GM23248 (cell line): ENCODE results near the gene MAML3.

Experiments used
- EZH2 ChIP-seq: fragments of 200-600 bp; sonication (generic); IDR thresholded peaks from 2 replicates; pipeline ENCODE4 v1.6.1; 2018; ENCODE audit warnings: antibody characterized with exemption, mild to moderate bottlenecking; ENCODE audit not compliant: insufficient read depth, poor library complexity, severe bottlenecking
- EZH2phosphoT487 ChIP-seq: fragments of 200-600 bp; sonication (generic); IDR thresholded peaks from 2 replicates; pipeline ENCODE4 v1.6.1; 2018; ENCODE audit warnings: antibody characterized with exemption, moderate library complexity, mild to moderate bottlenecking, low read depth; ENCODE audit not compliant: insufficient read depth

DNA sequence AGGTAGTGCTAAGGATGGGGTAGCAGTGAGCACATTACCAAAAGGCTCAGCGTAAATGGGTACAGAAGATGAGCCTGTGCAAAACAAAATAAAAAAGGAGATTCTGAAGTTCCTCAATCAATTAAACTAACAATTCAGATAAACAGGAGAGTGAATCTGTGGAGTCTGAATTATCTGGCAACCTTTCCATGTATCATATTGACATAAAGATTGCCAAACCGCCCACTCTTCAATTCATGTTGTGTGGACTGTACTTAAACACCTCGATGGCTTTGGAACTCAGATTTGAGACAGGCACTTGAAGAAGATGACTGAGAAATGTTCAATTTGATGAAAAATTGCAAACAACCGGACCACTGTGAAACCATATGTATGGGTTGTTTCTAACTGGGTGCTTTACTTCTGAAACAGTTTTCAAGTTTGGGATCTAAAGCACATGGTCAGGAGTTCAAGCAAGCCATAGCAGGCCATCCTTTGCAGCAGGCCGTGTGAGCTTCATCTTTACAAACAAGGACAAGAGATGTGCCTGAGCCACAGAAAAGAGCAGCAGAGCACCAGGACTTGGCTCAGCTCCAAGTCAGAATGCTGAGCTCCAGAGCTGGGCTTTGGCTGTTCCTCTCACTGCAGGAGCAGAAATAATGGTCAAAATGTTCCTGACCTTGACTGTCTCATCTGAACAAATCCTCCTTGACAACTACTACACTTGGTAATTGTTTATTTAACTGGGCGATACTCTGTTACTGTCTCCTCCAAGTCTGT is 380.2 kb downstream of the MAML3 start:
- TF ChIP-seq EZH2phosphoT487 (no peak), EZH2 (no peak)
